RWPE1 (cell line): ENCODE data around the gene ZNF212.
"Not testable (repeated sequence)": the region's sequence is repeated elsewhere in the genome, so short reads cannot be mapped to it uniquely, and the experiment has no call there.

Source experiments
- CTCF ChIA-PET: fragments of 350-600 bp; sonication (Branson Sonifier 250); formaldehyde crosslinking; extraction: SDS; loops from one replicate; lab custom pipeline; 2021; lab: Yijun Ruan, JAX
- POLR2A ChIA-PET: fragments of 400-600 bp; formaldehyde crosslinking; extraction: SDS; loops from one replicate; lab custom pipeline; 2020; ENCODE audit warnings: antibody characterized with exemption; ENCODE audit not compliant: low non-redundant PET; lab: Yijun Ruan, JAX
- DNase-seq: peaks from one replicate; pipeline ENCODE4 v3.0.0; 2012; ENCODE audit warnings: low spot score
- H3K27ac ChIP-seq: fragments of 450-650 bp; 2 replicates; pipeline ENCODE4 v1.5.1; 2017
- TF ChIP-seq, protein P1 (sequence below): fragments of 450-650 bp; conservative IDR thresholded peaks from 2 replicates; pipeline ENCODE4 v1.5.1; 2017; ENCODE audit warnings: low read depth, mild to moderate bottlenecking

Gene ZNF212

DNA sequence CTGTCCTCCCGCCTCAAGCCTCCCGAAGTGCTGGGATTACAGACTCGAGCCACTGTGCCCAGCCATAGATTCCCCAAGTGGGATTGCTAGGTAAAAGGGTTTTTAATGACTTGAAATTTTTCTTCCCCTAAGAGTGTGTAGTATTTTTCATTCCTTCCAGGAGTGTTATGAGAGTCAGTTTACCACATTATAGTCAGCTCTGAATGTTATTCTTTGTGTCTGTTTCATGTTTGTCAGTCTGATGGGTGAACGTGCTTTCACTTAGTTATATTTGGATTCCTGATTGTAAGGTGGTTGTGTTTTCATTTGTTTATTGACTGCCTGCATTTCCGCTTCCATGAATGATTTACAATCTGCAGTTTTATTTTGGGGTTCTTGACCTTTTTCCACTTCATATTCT lies 6.3 kb downstream of the ZNF212 start:
- TF ChIP-seq, protein P1, sequence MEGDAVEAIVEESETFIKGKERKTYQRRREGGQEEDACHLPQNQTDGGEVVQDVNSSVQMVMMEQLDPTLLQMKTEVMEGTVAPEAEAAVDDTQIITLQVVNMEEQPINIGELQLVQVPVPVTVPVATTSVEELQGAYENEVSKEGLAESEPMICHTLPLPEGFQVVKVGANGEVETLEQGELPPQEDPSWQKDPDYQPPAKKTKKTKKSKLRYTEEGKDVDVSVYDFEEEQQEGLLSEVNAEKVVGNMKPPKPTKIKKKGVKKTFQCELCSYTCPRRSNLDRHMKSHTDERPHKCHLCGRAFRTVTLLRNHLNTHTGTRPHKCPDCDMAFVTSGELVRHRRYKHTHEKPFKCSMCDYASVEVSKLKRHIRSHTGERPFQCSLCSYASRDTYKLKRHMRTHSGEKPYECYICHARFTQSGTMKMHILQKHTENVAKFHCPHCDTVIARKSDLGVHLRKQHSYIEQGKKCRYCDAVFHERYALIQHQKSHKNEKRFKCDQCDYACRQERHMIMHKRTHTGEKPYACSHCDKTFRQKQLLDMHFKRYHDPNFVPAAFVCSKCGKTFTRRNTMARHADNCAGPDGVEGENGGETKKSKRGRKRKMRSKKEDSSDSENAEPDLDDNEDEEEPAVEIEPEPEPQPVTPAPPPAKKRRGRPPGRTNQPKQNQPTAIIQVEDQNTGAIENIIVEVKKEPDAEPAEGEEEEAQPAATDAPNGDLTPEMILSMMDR: no peak
- CTCF ChIA-PET: interaction anchor here (0.6 kb wide), 1 partner anchor 11 kb away, joined by 4 read pairs; no protein-coding TSS in a partner anchor
- DNase-seq: no peak
- peak overlapping the region; percentile 18; the same call in 1 of the 2 replicates for H3K27ac ChIP-seq
- POLR2A ChIA-PET: no interaction called here

DNA sequence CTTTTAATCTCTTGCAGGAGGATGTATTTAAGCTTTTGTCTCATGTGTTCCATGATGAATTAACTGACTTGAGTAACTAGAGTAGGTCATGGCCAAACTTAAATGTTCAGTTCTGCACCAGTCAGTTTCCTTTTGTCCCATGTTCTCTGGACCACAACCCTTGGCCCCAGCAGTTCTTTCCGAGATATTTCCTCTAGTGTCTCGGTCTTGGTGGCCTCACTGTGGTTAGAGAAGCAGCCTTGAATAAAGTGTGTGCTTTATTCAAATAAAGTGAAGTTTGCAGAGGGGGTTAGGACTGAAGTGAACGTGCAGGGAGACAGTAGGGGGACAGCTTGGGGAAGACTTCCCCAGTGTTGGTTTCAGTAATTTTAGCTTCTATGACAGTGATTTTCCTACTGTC lies 9.3 kb downstream of the ZNF212 start:
- DNase-seq: no peak
- POLR2A ChIA-PET: no interaction called here
- TF ChIP-seq, protein P1: no peak
- CTCF ChIA-PET: no interaction called here
- H3K27ac ChIP-seq: no peak overlapping the region

DNA sequence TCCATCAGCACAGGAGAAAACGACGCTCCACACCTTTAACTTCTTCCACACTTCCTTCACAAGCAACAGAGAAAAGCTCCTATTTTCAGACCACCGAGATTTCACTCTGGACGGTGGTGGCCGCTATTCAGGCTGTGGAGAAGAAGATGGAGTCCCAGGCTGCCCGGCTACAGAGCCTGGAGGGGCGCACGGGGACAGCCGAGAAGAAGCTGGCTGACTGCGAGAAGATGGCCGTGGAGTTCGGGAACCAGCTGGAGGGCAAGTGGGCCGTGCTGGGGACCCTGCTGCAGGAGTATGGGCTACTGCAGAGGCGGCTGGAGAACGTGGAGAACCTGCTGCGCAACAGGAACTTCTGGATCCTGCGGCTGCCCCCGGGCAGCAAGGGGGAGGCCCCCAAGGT lies 10.7 kb downstream of the ZNF212 start:
- not testable (repeated sequence) for DNase-seq

DNA sequence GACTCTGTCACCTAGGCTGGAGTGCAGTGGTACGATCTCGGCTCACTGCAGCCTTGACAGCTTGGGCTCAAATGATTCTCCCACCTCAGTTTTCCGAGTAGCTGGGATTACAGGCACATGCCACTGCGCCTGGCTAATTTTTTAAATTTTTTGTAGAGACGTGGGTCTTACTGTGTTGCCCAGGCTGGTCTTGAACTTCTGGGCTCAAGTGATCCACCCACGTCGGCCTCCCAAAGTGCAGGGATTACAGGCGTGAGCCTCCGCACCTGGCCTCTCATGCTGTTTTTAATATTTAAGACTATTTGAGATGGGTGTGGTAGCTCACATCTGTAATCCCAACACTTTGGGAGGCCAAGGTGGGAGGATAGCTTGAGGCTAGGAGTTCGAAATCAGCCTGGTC lies 12.1 kb downstream of the ZNF212 start:
- DNase-seq, CTCF ChIA-PET, H3K27ac ChIP-seq: not testable (repeated sequence)
- POLR2A ChIA-PET: interaction anchor here (0.7 kb wide), 1 partner anchor 1812 kb away, joined by 5 read pairs; no protein-coding TSS in a partner anchor

More for the DNA sequence above, 10.7 kb downstream of the ZNF212 start:
- CTCF ChIA-PET, H3K27ac ChIP-seq, POLR2A ChIA-PET: not testable (repeated sequence)

DNA sequence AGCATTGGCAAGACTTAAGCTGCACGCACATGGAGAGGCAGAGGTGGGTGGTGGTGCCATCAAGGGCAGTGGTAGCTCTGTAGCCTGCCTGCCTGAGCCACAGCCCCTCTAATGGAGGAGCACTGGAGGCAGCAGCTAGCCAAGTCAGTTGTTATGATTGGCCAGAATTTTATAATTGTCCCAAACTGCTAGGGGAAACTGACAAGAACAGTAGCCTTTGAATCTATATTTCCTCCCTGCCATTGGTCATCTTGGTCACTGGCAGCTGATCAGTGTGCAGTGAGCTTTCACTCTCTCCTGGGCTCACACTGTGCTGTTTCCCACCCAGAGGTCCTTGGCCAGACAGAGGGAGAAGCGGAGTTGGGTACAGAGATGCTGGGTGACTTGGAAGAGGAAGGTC lies 12.9 kb downstream of the ZNF212 start:
- no peak overlapping the region for H3K27ac ChIP-seq
- DNase-seq: no peak
- ChIA-PET POLR2A (no interaction called here), CTCF (interaction anchor here (0.5 kb wide), 1 partner anchor 134 kb away, joined by 3 read pairs; no protein-coding TSS in a partner anchor)
- TF ChIP-seq, protein P1: no peak

DNA sequence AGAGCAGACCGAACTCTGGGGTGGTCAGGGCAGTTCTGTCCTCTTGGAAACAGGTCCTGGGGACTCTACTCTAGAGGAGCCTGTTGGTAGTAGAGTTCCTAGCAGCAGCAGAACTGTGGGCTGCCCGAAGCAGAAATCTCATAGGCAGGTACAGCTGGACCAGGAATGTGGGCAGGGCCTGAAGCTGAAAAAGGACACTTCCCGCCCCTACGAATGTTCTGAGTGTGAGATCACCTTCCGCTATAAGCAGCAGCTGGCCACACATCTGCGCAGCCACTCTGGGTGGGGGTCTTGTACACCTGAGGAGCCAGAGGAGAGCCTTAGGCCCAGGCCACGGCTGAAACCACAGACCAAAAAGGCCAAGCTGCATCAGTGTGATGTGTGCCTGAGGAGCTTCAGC lies 14.2 kb downstream of the ZNF212 start:
- H3K27ac ChIP-seq: no peak overlapping the region
- ChIA-PET POLR2A (no interaction called here), CTCF (interaction anchor here (0.6 kb wide), 1 partner anchor 372 kb away, joined by 3 read pairs; no protein-coding TSS in a partner anchor)
- DNase-seq: no peak
- TF ChIP-seq, protein P1: no peak

DNA sequence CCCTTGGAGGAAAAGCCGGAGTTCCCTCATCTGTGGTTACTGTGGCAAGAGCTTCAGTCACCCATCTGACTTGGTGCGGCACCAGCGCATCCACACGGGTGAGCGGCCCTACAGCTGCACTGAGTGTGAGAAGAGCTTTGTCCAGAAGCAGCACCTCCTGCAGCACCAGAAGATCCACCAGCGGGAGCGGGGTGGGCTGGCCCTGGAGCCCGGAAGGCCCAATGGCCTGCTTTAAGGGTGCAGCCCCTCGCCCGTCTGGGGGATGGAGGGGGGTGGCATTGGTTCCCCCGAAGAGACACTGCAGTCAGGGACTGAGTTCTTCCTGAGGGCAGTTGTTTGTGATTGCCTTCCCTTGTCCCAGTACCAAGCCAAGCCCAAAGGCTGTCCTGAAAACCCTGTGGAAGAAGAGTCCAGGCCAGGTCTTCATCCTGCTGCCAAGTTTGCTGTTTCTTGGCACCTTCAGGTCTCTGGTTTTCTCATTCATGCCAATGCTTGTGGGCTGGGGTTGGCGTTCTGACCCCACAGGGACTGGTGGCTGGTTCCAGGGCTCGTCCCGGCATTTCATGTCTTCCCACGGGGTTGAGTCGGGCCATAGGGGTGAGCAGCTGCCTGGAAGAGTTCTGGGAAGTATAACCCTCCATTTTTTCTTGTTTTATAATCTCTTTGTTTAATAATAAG lies 14.9 kb downstream of the ZNF212 start:
- H3K27ac ChIP-seq: no peak overlapping the region
- TF ChIP-seq, protein P1: no peak
- ChIA-PET CTCF (no interaction called here), POLR2A (no interaction called here)
- DNase-seq: no peak
